ENCODE measurements around the gene EFCAB5.

- TF ChIP-seq MAX (IDR thresholded peaks at IDR 0.05; ENCODE audit: low read depth) (no peak), CTCF (IDR thresholded peaks at IDR 0.05) (no peak), EZH2phosphoT487 (IDR thresholded peaks at IDR 0.05; ENCODE audit: borderline replicate concordance, low read depth) (no peak)
Measured at GRCh38 chr17:30091121-30091670, 149.8 kb downstream of the EFCAB5 start.
